Dedifferentiated amniotic fluid mesenchymal stem cell (primary cell): Measurements from ENCODE around the gene LRRC4C.
"Not testable (repeated sequence)": the region's sequence is repeated elsewhere in the genome, so short reads cannot be mapped to it uniquely, and the experiment has no call there.

Experiments used
- DNase-seq: peaks from one replicate; pipeline ENCODE4 v3.0.0-alpha.2; 2016; ENCODE audit errors: extremely low spot score

LRRC4C gene

GRCh38 chr11:40178470-40178869 lies 1281.0 kb downstream of the LRRC4C start:
- no peak for DNase-seq

DNA sequence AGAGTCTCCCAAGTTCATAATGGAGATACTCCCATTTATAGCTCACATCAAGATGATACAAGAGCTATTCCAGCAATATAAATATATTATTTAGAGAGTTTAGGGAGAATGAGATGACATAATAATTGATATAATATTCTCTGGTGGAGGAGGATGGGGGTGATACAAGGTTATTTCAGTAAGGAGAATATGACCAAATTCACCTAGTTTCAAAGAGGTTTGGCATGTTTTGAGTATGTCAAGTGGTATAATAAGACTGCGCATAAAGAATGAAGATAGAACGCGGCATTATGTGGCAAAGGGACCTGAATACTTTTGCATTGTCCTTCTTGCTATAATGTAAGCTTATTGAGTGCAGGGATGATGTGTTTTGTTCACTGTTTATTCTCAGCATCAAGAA lies 1283.5 kb downstream of the LRRC4C start:
- DNase-seq, result no peak

- DNase-seq, result no peak
Measured at GRCh38 chr11:40170078-40170477, 1289.4 kb downstream of the LRRC4C start.

DNA sequence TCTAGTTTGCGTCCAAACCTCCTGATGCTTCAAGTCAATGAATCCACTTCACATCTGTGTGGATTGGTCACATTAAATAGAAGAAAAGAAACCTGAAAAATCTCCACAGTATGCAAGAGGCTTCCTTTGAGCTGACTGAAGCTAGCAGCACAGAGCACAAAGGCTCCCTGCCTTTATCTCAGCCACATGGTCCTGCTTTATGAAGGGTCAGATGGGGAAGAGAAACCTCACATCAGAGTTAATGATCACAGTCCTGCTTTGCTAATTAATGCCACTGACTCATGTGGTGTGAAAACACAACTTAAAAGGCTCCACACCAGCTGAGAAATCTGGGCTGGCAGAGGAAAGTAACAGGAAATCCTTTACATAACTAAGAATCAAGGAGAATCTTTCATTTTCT lies 1291.0 kb downstream of the LRRC4C start:
- no peak for DNase-seq

DNA sequence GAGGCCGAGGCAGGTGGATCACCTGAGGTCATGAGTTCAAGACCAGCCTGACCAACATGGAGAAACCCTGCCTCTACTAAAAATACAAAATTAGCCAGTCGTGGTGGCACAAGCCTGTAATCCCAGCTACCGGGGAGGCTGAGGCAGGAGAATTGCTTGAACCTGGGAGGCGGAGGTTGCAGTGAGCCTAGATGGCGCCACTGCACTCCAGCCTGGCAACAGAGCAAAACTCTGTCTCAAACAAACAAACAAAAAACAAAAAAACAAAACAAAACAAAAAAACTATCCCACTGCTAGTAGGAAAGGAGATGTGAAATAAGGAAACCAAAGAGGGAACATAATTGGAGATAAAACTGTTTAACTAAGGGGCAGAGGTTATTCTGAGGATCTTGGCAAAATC lies 1291.6 kb downstream of the LRRC4C start:
- not testable (repeated sequence) for DNase-seq

DNA sequence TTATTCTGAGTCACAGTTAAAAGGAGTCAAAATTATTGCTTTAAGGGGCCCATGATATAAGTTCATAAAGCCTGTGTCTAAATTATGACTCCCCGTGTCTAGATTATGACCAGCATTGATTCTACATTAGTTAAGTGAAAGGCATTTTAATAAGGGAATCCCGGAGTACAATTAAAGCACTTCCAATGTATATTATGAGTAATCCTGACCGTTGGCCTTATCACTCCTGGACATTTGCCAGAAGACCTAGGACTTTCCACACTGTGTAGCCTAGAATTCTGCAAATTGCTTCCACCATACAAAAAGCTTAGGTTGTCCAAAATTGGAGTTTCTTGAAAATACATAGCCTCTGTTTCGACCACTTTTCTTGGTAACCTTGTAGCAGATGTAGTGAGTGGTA lies 1292.6 kb downstream of the LRRC4C start:
- no peak for DNase-seq

GRCh38 chr11:40162901-40163883 lies 1296.3 kb downstream of the LRRC4C start:
- no peak for DNase-seq

DNA sequence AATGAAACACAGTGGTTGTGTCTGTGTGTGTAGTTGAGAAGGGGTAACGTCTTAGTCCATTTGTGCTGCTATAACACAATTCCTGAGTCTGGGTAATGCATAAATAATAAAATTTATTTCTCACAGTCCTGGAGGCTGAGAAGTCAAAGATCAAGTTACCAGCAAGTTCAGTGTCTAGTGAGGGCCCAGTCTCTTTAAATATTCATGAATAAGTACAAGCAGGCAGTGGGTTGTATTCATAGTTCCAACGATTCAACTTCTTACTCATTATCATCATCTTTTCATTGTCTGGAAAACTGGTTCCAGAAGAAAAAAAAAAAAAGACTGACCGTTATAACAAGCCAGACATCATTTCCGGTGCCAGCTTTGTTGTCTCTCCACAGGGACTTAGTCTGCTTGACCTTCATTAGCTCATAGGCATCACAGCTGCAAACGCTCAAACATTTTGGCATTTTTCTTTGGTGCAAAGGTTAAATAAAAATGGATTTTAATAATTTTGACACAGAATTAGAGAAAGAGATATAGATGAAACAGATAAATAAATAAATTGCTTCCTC lies 1297.5 kb downstream of the LRRC4C start:
- DNase-seq, result no peak

DNA sequence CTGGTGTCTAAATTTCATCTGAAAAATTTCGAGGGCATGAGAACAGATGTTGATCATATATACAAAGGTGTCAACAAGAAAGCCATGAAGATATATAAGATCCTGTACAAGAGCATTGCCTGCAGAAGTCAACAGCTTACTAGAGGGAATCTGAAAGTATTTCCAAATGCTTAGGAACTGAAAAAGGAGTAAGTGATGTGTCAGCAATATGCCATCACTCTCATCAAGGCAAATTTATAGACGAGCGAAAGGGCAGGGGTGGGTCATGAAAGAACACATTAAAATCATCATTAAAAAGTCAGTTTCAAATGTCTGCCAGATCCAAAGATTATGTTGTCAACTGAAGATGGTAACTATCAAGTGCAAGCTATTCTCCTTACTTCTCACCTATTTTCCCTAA lies 1299.0 kb downstream of the LRRC4C start:
- DNase-seq, result no peak

GRCh38 chr11:40149721-40150120 lies 1309.7 kb downstream of the LRRC4C start:
- DNase-seq, result no peak

- DNase-seq, result no peak
Measured at GRCh38 chr11:40140560-40140959, 1318.9 kb downstream of the LRRC4C start.

DNA sequence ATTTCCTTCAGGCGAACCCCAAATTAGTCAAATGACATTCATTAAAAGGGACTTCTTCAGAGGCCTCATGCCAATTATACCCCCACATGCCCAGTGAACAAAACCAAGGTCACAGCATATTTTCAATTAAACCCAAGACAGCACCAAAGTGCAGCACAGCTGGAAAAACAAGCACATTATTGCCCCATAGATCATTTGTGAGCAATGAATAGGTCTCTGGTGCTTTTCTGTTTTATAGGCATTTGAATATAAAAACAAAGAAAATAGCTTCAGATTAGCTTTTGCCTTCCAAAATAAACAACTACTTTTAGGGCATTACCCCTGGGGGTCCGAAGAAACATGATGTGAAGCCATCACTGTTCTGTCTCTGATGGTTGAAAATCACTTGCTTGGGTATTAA lies 1319.9 kb downstream of the LRRC4C start:
- no peak for DNase-seq

DNA sequence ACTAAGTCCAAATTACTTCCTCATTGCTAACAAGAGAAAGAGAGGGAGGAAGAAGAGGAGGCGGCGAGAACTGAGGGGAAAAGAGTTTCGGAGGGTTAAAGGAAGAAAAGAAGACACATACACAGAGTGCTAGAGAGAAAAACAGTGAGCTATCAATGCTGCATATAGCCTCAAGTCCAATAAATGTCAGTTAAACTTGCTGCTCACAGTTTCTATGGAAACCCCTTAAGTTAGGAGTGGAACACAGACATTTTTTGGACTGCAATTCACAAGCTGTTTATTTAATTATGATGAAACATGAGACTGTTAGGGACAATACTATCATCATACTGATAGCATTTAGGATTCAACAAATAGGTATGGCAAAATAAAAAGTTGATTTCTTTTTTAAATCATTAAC lies 1320.4 kb downstream of the LRRC4C start:
- DNase-seq, result no peak

DNA sequence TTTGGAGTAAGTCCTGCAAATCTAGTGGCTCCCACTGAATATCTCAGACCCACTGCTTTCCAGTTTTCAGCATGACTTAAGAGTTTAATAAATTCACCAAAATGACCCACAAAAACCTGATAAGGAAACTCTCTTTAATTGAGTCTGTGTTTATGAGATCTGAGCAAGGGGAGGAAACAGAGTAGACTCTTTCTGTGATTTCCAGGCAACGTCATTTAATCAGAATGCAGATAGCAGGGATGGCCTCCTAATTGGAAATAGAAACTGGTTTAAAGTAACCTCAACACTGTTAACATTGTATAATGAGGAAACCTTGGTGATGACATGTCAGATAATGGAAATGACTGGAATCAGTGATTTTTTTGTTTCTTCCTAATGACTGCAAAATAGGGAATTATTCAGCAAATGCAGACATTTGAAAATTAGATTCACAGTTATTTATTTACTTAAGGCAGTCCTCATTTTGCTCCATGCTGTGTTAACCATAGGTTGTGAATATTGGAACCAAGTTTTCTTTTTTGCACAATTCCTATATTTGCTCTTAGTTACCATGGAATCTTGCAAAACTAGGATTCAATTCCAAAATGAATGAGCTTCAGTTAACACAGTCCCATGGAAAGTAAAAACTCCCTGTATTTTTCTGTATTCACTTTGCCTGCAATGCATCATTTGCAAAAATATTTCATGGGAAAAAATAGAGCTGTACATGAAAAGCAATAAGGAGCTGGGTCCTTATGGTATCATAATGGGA lies 1324.5 kb downstream of the LRRC4C start:
- DNase-seq, result no peak

- DNase-seq, result no peak
Measured at GRCh38 chr11:40133498-40133897, 1326.0 kb downstream of the LRRC4C start.

GRCh38 chr11:40132912-40133311 lies 1326.5 kb downstream of the LRRC4C start:
- DNase-seq, result no peak

- DNase-seq, result no peak
Measured at GRCh38 chr11:40130427-40130826, 1329.0 kb downstream of the LRRC4C start.

GRCh38 chr11:40129266-40129665 lies 1330.2 kb downstream of the LRRC4C start:
- DNase-seq, result no peak

GRCh38 chr11:40125054-40125453 lies 1334.4 kb downstream of the LRRC4C start:
- DNase-seq, result no peak

GRCh38 chr11:40119661-40120060 lies 1339.8 kb downstream of the LRRC4C start:
- DNase-seq, result no peak

DNA sequence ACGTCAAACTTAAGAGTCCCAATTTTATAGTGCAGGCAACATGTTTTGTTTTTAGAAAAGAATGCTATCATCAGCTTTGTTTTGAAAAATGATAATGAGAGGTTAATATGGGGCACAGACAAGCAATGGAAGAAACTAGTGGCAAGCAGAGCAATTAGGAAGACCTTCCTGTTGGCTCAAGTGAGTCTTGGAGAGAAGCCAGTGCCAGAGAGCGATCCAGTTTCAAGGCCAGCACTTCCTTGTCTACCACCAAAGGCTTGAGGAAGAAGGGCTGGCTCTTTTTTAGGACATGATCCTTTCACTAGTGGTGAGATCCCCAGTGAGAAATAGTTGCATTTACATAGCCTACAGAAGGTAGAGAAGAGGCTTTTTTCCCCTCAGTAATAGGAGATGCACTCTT lies 1340.7 kb downstream of the LRRC4C start:
- no peak for DNase-seq

DNA sequence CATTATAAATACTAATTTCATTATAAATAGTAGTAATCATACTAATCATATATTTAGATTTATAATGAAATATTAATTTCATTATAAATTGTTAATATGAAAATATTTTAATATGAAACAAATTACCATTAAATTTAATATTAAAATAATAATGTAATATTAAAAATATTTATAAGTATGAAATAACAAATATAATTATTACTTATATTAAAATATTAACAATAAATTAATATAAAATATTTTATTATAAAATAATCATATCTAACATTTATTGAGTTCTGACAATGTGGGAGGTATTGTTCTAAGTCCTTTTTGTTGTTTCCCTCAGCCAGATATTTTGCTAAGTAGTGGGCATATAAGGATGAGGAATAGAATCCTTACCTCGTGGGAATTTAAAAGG lies 1341.4 kb downstream of the LRRC4C start:
- DNase-seq, result no peak
